ENCODE results near the gene HLTF.

The HLTF gene

GRCh38 chr3:149016669-149017541 lies 69.4 kb downstream of the HLTF start:
- no peak for DNase-seq (ENCODE audit: low read depth in 2 of 2)

GRCh38 chr3:149016242-149016641 lies 70.1 kb downstream of the HLTF start:
- DNase-seq (ENCODE audit: low read depth in 2 of 2): no peak

GRCh38 chr3:149015393-149015792 lies 70.9 kb downstream of the HLTF start:
- no peak for DNase-seq (ENCODE audit: low read depth in 2 of 2)

- DNase-seq (ENCODE audit: low read depth in 2 of 2): no peak
Observed at GRCh38 chr3:149013726-149014125, 72.6 kb downstream of the HLTF start.

- DNase-seq (ENCODE audit: low read depth in 2 of 2): no peak
Observed at GRCh38 chr3:149011676-149012075, 74.7 kb downstream of the HLTF start.

- DNase-seq (ENCODE audit: low read depth in 2 of 2): no peak
Observed at GRCh38 chr3:149010966-149011365, 75.4 kb downstream of the HLTF start.

- no peak for DNase-seq (ENCODE audit: low read depth in 2 of 2)
Observed at GRCh38 chr3:149010504-149010951, 75.8 kb downstream of the HLTF start.

GRCh38 chr3:149009732-149010131 lies 76.6 kb downstream of the HLTF start:
- DNase-seq (ENCODE audit: low read depth in 2 of 2): no peak

GRCh38 chr3:149007567-149008257 lies 78.6 kb downstream of the HLTF start:
- DNase-seq (ENCODE audit: low read depth in 2 of 2): no peak

- DNase-seq (ENCODE audit: low read depth in 2 of 2): no peak
Observed at GRCh38 chr3:149005416-149005815, 80.9 kb downstream of the HLTF start.

- no peak for DNase-seq (ENCODE audit: low read depth in 2 of 2)
Observed at GRCh38 chr3:149004622-149005021, 81.7 kb downstream of the HLTF start.

GRCh38 chr3:149003653-149004305 lies 82.6 kb downstream of the HLTF start:
- no peak for DNase-seq (ENCODE audit: low read depth in 2 of 2)

GRCh38 chr3:149001727-149002126 lies 84.6 kb downstream of the HLTF start:
- DNase-seq (ENCODE audit: low read depth in 2 of 2): no peak

- no peak for DNase-seq (ENCODE audit: low read depth in 2 of 2)
Observed at GRCh38 chr3:149000206-149000745, 86.1 kb downstream of the HLTF start.

- no peak for DNase-seq (ENCODE audit: low read depth in 2 of 2)
Observed at GRCh38 chr3:148999806-149000205, 86.5 kb downstream of the HLTF start.

GRCh38 chr3:148998715-148999423 lies 87.5 kb downstream of the HLTF start:
- DNase-seq (ENCODE audit: low read depth in 2 of 2): no peak

GRCh38 chr3:148998297-148998696 lies 88.0 kb downstream of the HLTF start:
- no peak for DNase-seq (ENCODE audit: low read depth in 2 of 2)

GRCh38 chr3:148997623-148998022 lies 88.7 kb downstream of the HLTF start:
- DNase-seq (ENCODE audit: low read depth in 2 of 2): no peak

GRCh38 chr3:148992635-148993255 lies 93.6 kb downstream of the HLTF start:
- DNase-seq (ENCODE audit: low read depth in 2 of 2): no peak

GRCh38 chr3:148992027-148992634 lies 94.2 kb downstream of the HLTF start:
- DNase-seq (ENCODE audit: low read depth in 2 of 2): no peak

Data from stimulated activated CD4-positive, alpha-beta T cell treated with anti-CD3 and anti-CD28 coated beads, Interleukin-15, amount 100 ng/mL, for 48 hours (primary cell).